HepG2 (cell line): ENCODE measurements around the gene LRRN2. TPM values are rescaled to one million over a fixed set of nuclear protein-coding genes. Genes with fewer than 3 reads are reported as not detected.

Experiments
- ATAC-seq: fragments of 200-7000 bp; cut with Tn5 transposase; 3 replicates; pipeline ENCODE4 v1.9.1; 2020; ENCODE audit warnings: mild to moderate bottlenecking, moderate library complexity
- BruUV-seq: library from RNA; stranded (reverse); fragments of 400-500 nt; replicated peaks from 2 replicates; lab custom pipeline; 2021; lab: Mats Ljungman, UMichigan
- CTCF ChIA-PET: fragments of 300-600 bp; formaldehyde crosslinking; extraction: SDS; loops from one replicate; lab custom pipeline; 2021; ENCODE audit warnings: low total read pairs, inconsistent platforms, low intra/inter-chr PET ratio; lab: Yijun Ruan, JAX
- POLR2A ChIA-PET: fragments of 350-600 bp; sonication (Branson Sonifier 250); formaldehyde crosslinking; loops from one replicate; lab custom pipeline; 2020; ENCODE audit warnings: antibody characterized with exemption, inconsistent platforms; lab: Yijun Ruan, JAX
- DNase-seq: peaks from one replicate; pipeline ENCODE4 v3.0.0-alpha.2; 2015; ENCODE audit warnings: low spot score
- FAIRE-seq: peaks from 3 replicates; lab custom pipeline; 2011; peaks lifted over from hg19 to GRCh38; lab: Jason Lieb, UNC
- H2AFZ ChIP-seq: one replicate; pipeline ENCODE4 v1.6.1; 2011; ENCODE audit warnings: low read length, inconsistent platforms
- H3K27ac ChIP-seq: fragments of 300-600 bp; 3 replicates; pipeline ENCODE4 v1.8.0; 2011; ENCODE audit warnings: mixed run types, mild to moderate bottlenecking, mixed read lengths, low read length, inconsistent platforms; ENCODE audit not compliant: insufficient read depth; ENCODE audit errors: extremely low read length
- H3K27me3 ChIP-seq, 2 experiments: fragments of 200-600 bp in 1 of 2; 2 replicates in 1 of 2; 3 replicates in 1 of 2; pipeline versions ENCODE4 v1.6.0 to v1.8.0; 2011; ENCODE audit warnings: low read length in 2 of 2, mild to moderate bottlenecking in 2 of 2, moderate library complexity in 2 of 2, inconsistent platforms in 1 of 2; ENCODE audit not compliant: insufficient read depth in 2 of 2, control insufficient read depth in 1 of 2
- H3K36me3 ChIP-seq, 2 experiments: fragments of 200-600 bp in 1 of 2; replicated peaks in 1 of 2; 2 replicates in 1 of 2; 3 replicates in 1 of 2; pipeline versions ENCODE4 v1.5.1 to v1.8.0; 2011; ENCODE audit warnings: low read length in 2 of 2, inconsistent platforms in 1 of 2; ENCODE audit not compliant: insufficient read depth in 2 of 2, control insufficient read depth in 1 of 2
- H3K4me1 ChIP-seq: 2 replicates; pipeline ENCODE4 v1.5.1; 2012; ENCODE audit warnings: low read length, inconsistent platforms; ENCODE audit not compliant: insufficient read depth
- H3K4me2 ChIP-seq: 2 replicates; pipeline ENCODE4 v1.6.0; 2011; ENCODE audit warnings: low read depth, low read length, inconsistent platforms
- H3K4me3 ChIP-seq, 3 experiments: fragments of 200-600 bp in 1 of 3; sonication (generic), shearing (Covaris generic) in 1 of 3; replicated peaks in 1 of 3; 2 replicates each; pipeline ENCODE4 v1.5.1; 2011 to 2016; ENCODE audit warnings: low read length in 3 of 3, inconsistent platforms in 2 of 3, low read depth in 2 of 3, mild to moderate bottlenecking in 2 of 3, control low read depth in 1 of 3, mixed read lengths in 1 of 3; ENCODE audit not compliant: insufficient read depth in 1 of 3
- H3K79me2 ChIP-seq: one replicate; pipeline ENCODE4 v1.6.1; 2011; ENCODE audit warnings: low read length, inconsistent platforms; ENCODE audit not compliant: insufficient read depth
- H3K9ac ChIP-seq: 2 replicates; pipeline ENCODE4 v1.6.0; 2011; ENCODE audit warnings: mild to moderate bottlenecking, low read depth, low read length, inconsistent platforms; ENCODE audit not compliant: insufficient read depth
- H3K9me3 ChIP-seq: 2 replicates; pipeline ENCODE4 v1.5.1; 2012; ENCODE audit warnings: mild to moderate bottlenecking, low read length
- H4K20me1 ChIP-seq: 2 replicates; pipeline ENCODE4 v1.6.0; 2011; ENCODE audit warnings: inconsistent platforms, mild to moderate bottlenecking, low read length, moderate library complexity; ENCODE audit not compliant: insufficient read depth
- CEBPG ChIP-seq: IDR thresholded peaks from 2 replicates; pipeline ENCODE4 v1.6.1; 2016
- CREM ChIP-seq, 2 experiments: sonication (generic) in 1 of 2; formaldehyde crosslinking in 1 of 2; IDR thresholded peaks; 2 replicates each; pipeline versions ENCODE4 v1.4.0 to v1.6.1; 2016 to 2020; ENCODE audit warnings: antibody characterized with exemption in 1 of 2, mild to moderate bottlenecking in 1 of 2, missing genetic modification reagents in 1 of 2
- GZF1 ChIP-seq: sonication (generic); formaldehyde crosslinking; IDR thresholded peaks from 2 replicates; pipeline ENCODE4 v1.5.1; 2020; ENCODE audit warnings: mild to moderate bottlenecking, missing genetic modification reagents
- JARID2 ChIP-seq: sonication (generic); formaldehyde crosslinking; IDR thresholded peaks from 2 replicates; pipeline ENCODE4 v1.8.1; 2023; ENCODE audit warnings: missing genetic modification reagents, inconsistent platforms; ENCODE audit not compliant: insufficient replicate concordance
- MAZ ChIP-seq, 2 experiments: sonication (generic) in 1 of 2; formaldehyde crosslinking in 1 of 2; IDR thresholded peaks; 2 replicates each; pipeline versions ENCODE4 v1.5.0 to v1.6.1; 2012 to 2020; ENCODE audit warnings: low read depth in 2 of 2, mild to moderate bottlenecking in 2 of 2, borderline replicate concordance in 1 of 2, improper control_type of control experiment in 1 of 2, low read length in 1 of 2, missing genetic modification reagents in 1 of 2, moderate library complexity in 1 of 2
- NONO ChIP-seq, 2 experiments: fragments of 450-650 bp in 1 of 2; sonication (generic) in 1 of 2; formaldehyde crosslinking in 1 of 2; IDR thresholded peaks in 1 of 2; conservative IDR thresholded peaks in 1 of 2; 2 replicates each; pipeline versions ENCODE4 v1.6.1 to v1.8.0; 2017 to 2022; ENCODE audit warnings: mild to moderate bottlenecking in 1 of 2, missing genetic modification reagents in 1 of 2, moderate library complexity in 1 of 2
- NR2F1 ChIP-seq, 2 experiments: fragments of 450-650 bp in 1 of 2; formaldehyde crosslinking in 1 of 2; IDR thresholded peaks; 2 replicates each; pipeline versions ENCODE4 v1.5.0 to v1.6.1; 2016 to 2020; ENCODE audit warnings: mild to moderate bottlenecking in 1 of 2, missing compliant biosample characterization in 1 of 2, missing genetic modification reagents in 1 of 2, moderate library complexity in 1 of 2
- TBL1XR1 ChIP-seq: fragments of 150-350 bp; IDR thresholded peaks from 2 replicates; pipeline ENCODE4 v1.6.1; 2014; ENCODE audit warnings: borderline replicate concordance, low read length; ENCODE audit not compliant: partially characterized antibody
- WIZ ChIP-seq: sonication (generic); formaldehyde crosslinking; IDR thresholded peaks from 2 replicates; pipeline ENCODE4 v1.5.1; 2020; ENCODE audit warnings: mild to moderate bottlenecking, missing genetic modification reagents
- ZBTB7B ChIP-seq: sonication (generic); formaldehyde crosslinking; IDR thresholded peaks from 2 replicates; pipeline ENCODE4 v1.4.0; 2020; ENCODE audit warnings: missing genetic modification reagents
- WGBS: methylation state at CpG from one replicate; pipeline ENCODE4 v1.1.6; 2017; ENCODE audit warnings: low lambda C conversion rate; 5-methylcytosine and 5-hydroxymethylcytosine counted together
- in situ Hi-C: cut with HindIII; loops from 2 replicates; pipeline ENCODE4 v1.10.0; 2017; ENCODE audit warnings: low pct_unique_long_range_greater_than_20kb; ENCODE audit not compliant: extremely low pct_ligation_motif_present
- intact Hi-C: fragments of 100-400 bp; cut with micrococcal nuclease; formaldehyde crosslinking; loops from one replicate; pipeline ENCODE4 v1.10.0; 2022; ENCODE audit not compliant: unreplicated experiment
- polyA plus RNA-seq, 8 experiments: library from polyadenylated mRNA; depleted of rRNA in 3 of 8; stranded (reverse) in 7 of 8; unstranded in 1 of 8; fragments of >200 nt; fragmentation: Illumina TruSeq in 4 of 8; extraction: Trizol in 4 of 8; gene quantifications; 2 replicates each; pipeline versions ENCODE4 v1.2.1 to v1.2.3, GENCODE V29; 2011 to 2016; ENCODE audit warnings: low read depth in 4 of 8, missing spikeins in 1 of 8, mixed read lengths in 1 of 8; ENCODE audit not compliant: insufficient read depth in 1 of 8
- total RNA-seq, 5 experiments: library from RNA; depleted of rRNA; stranded (reverse); fragments of >200 nt; fragmentation: Illumina TruSeq; extraction: Trizol; gene quantifications; 2 replicates each; pipeline ENCODE4 v1.2.3, GENCODE V29; 2016; ENCODE audit warnings: low read depth in 1 of 5
- TF ChIP-seq, protein P1 (sequence below): sonication (generic); formaldehyde crosslinking; IDR thresholded peaks from 2 replicates; pipeline ENCODE4 v1.4.0; 2020; ENCODE audit warnings: mild to moderate bottlenecking, missing genetic modification reagents

Gene LRRN2
- total and polyA plus RNA-seq, 2 of the 13 experiments (the other 11 are each of a cell fraction or from before 2014, with no cell fraction given), result not detected

DNA sequence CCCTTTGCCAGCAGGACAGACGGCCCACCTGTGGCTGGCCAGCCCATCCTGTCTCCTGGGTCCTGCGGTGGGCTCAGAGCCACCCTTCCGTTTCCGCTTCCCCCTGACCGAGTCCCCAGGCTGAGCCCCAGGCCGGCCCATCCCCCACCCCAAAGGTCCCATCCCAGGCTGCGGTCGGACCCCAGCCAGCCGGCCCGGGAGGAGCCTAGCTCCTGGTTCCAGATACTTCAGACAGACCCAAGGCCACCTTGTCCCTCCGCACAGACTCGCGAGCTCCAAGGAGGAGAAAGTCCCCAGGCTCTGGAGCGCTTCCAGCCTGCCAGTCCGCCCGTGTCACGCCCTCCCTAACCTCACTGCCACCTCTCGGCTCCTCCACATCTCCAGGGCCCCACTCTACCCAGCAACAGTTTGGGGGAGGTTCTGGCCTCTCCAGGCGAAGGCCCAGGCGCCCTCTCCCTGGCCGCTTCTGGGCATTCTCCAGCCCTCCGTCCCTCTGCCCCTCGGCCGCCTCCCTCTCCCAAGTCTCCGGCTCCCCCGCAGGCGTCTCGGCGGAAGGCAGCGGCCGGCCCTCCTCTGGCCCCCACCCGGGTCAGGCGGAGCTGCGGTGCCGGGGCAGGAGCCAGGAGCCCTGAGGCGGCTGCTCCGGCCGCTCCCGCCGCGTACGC is 835 bp downstream of the LRRN2 start:
- intact Hi-C loops (no loop called here), in situ Hi-C loops (no loop called here)
- 42% methylated on average over 14 of the region's 42 CpGs for WGBS
- Histone ChIP-seq H3K4me3 (no peak overlapping the region), H4K20me1 (no peaks in the 10 kb centered on the region), H3K79me2 (no peaks in the 10 kb centered on the region), H3K9ac (no peak overlapping the region), H3K4me2 (no peak overlapping the region), H3K27me3 (peaks cover 5 to 22% of the 10 kb centered on the region in 2 experiments; a peak in 4 of 5 replicates), H3K9me3 (no peaks in the 10 kb centered on the region), H2AFZ (no peak overlapping the region), H3K36me3 (no peaks in the 10 kb centered on the region), H3K4me1 (no peaks in the 10 kb centered on the region), H3K27ac (no peak overlapping the region)
- TF ChIP-seq ZBTB7B (CRISPR knock-in tag) (no peak), NR2F1 (CRISPR knock-in tag; IDR thresholded peaks at IDR 0.05) (no peak), CREM (IDR thresholded peaks at IDR 0.05) (no peak), CREM (CRISPR knock-in tag; IDR thresholded peaks at IDR 0.05) (no peak), WIZ (CRISPR knock-in tag) (no peak), CEBPG (CRISPR knock-in tag) (no peak), NONO (IDR thresholded peaks at IDR 0.05) (no peak), NONO (CRISPR knock-in tag; conservative IDR thresholded peaks at IDR 0.05) (no peak), MAZ (IDR thresholded peaks at IDR 0.05; ENCODE audit: borderline replicate concordance, low read depth, low read length) (no peak), MAZ (CRISPR knock-in tag; IDR thresholded peaks at IDR 0.05; ENCODE audit: low read depth) (no peak), TBL1XR1 (no peak), GZF1 (no peak), JARID2 (no peak)
- TF ChIP-seq, protein P1, sequence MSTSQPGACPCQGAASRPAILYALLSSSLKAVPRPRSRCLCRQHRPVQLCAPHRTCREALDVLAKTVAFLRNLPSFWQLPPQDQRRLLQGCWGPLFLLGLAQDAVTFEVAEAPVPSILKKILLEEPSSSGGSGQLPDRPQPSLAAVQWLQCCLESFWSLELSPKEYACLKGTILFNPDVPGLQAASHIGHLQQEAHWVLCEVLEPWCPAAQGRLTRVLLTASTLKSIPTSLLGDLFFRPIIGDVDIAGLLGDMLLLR (CRISPR knock-in tag), result no peak
- no TSS peak for BruUV-seq
- no peak for DNase-seq
- FAIRE-seq, result no peak
- peak; percentile 23; the same call in 2 of the 3 replicates for ATAC-seq
- POLR2A ChIA-PET, result no interaction called here
- CTCF ChIA-PET, result no interaction called here
